ENCODE data around the gene CSF2RB.

DNA sequence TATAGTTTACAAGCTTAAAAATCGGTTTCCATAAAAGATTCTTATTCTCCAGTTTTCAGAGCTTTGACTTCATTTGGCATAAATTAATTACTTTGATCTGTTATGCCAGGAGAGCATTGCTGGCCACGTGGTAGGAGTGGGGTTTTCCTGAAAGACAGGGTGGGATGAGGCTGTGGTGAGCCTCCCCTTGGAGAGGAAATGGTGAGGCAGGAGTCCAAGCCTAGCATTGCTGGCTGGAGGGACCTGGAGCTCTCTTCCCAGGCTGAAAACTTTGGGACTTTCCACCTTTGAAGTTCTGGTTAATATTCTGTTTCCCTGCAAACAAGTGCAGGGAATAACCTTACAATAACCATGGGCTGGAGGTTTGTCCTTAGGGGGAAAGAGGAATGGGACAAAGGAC is 21.1 kb upstream of the CSF2RB start:
- TF ChIP-seq POLR2A (IDR thresholded peaks at IDR 0.05) (no peak), CTCF (IDR thresholded peaks at IDR 0.05) (no peak), EP300 (IDR thresholded peaks at IDR 0.05) (no peak)

All from tibial nerve (tissue), 4 donors.